GM19324 (cell line): ENCODE results near the gene TOM1L2.
"Not testable (repeated sequence)": the region's sequence is repeated elsewhere in the genome, so short reads cannot be mapped to it uniquely, and the experiment has no call there.

Experiments used
- ATAC-seq: cut with Tn5 transposase; IDR thresholded peaks from one replicate; pipeline ENCODE4 v1.9.1; 2021; ENCODE audit warnings: mild to moderate bottlenecking, moderate library complexity; ENCODE audit not compliant: unreplicated experiment, low FRiP score

Gene TOM1L2

DNA sequence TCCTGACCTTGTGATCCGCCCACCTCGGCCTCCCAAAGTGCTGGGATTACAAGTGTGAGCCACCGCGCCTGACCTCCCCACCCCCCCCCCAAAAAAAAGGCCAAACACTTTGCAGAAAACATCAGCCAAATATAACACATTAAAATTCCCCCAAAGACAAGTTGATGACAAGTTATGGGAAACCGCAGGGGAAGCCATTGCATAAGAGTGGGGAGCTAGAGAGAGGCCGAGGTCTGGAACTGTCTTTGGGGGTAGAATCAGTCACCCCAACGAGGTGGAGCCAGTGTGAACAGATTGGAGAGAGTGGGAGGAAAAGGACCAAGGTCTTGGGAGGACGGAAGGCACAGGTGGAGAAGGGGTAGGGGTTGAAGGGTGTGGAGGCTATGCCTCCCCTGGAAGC lies 3.2 kb upstream of the TOM1L2 start:
- no peak for ATAC-seq

DNA sequence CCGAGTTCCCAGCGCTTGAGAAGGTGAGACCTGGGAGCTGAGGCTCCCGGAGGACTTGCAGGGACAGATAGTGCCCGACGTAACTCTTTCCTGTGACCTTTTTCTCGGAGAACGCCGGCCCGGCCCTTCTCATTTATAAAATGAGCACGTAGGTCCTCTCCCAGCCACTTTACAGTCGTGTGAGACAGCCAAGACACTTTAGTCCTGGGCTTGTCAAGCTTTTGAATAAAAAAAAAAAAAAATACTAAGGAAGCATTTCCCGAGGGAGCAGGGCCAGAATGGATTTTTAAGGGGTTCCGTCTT lies 703 bp upstream of the TOM1L2 start:
- peak; percentile 0 for ATAC-seq

DNA sequence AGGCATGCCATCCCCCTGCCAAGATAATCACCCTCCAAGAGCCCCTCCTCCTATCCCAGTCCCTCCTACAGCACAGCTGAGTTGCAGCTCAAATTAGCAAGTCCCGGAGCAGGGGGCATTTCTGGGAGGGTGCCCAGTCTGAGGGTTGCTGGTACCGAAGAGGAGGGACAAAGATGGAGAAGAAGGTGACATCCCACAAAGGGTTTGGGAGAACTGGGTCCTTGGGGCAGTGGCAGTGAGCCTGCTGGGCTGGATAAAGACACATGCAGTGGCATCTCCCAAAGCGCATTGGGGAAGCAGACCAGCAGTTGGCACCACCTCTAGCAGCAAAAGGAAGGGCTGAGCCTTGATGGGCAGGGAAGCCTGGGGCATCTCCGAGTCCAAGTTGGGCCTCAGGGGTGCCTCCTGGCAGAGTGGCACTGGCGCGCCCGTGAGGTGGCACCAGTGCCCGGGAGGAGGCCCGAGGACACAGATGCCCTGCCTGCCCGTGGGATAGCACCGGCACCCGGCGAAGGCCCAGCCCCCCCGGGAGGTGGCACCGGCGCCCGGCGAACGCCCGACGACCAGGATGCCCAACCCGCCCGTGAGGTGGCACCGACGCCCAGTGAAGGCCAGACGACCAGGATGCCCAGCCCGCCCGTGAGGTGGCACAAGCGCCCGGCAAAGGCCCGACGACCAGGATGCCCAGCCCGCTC lies 622 bp downstream of the TOM1L2 start:
- peak; percentile 0 for ATAC-seq

DNA sequence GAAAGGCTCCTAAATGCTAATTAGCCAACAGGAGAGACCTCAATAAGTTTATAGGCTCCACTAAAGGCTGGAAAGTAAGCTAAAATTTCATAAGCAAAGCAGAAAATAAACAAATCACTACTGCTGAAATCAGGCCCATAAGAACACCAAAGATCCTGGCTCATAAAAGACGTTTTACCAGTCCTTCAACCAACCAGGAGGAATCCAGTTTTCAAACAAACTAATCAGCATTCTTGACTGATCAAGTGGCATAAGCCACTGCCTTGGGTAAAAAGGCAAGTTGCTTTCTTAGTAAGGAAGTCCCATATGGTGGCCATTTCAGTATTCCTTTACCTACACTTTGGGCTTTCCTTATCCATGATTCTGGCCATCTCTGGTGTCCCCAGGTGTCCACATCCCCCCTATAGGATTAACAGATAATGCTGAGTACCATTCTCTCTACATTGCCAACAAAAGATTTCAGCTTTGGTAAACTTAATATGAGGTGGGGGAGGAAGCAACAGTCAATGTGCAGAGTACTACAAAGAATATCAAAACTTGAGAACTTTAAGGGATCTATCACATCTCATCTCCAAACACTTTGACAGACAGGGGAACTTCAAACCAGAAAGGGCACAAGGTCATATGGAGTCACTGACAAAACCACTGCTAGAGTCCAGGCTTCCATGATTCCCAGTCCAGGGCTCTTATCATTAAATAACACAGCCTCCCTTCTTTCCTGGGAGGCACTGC lies 1.3 kb downstream of the TOM1L2 start:
- ATAC-seq, result no peak

DNA sequence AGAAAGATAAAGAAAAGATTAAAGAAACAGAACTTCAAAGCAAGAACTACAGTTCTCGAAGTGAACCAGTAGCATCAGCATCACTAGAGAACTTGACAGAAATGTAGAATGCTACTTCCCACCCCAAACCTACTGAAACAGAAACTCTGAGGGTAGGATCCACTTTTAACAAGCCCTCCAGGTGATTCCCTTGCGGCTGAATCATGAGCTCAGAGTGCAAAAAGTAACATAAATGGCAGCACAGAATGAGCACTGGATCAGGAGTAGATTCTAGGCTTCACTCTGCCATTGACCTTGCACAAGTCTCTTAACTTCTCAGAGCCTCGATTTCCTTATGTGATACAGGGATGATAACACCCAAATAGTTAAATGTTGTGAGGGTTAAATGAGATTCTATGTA lies 5.8 kb downstream of the TOM1L2 start:
- no peak for ATAC-seq

DNA sequence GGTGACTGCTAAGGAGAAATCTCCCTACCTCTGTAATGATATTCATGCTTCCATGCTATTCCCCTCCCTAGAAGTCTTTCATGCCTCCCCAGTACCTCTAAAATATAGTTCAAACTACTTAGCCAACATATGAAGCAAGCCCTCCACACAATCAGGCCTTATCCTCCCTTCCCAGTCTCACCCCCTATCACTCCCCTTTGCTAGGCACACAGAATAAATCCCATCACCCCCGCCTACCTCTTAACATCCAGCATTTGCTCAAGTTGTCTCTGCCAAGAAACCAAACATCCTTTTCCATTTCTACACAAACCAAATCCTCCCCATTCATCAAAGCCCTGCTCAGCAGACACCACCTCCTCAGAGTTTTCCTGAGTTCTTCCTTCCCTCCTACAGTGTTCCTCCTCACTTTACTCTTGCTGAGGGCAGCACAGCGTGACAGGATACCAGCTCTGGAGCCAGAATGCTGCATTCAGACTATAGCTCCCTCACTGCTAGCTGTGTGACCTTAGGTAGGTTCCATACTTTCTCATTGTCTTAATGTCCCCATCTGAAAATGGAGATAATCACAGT lies 7.0 kb downstream of the TOM1L2 start:
- no peak for ATAC-seq

DNA sequence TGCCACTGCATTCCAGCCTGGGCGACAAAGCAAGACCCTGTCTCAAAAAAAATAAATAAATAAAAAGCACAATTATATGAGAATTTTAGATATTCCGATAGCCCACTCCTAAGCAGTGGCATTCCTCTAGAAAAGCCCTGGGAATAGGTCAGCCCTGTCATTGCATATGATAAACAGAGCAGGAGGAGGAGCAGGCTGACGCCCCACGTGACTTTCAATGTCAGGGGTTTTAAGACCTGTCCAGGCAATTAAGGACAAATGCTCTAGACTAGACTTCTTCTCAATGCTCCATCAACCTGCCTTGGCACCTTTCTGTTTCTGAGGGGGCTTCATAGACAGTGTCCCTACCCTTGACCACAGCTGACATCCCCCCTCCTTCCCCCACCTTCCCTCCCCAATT lies 7.5 kb downstream of the TOM1L2 start:
- ATAC-seq, result no peak

DNA sequence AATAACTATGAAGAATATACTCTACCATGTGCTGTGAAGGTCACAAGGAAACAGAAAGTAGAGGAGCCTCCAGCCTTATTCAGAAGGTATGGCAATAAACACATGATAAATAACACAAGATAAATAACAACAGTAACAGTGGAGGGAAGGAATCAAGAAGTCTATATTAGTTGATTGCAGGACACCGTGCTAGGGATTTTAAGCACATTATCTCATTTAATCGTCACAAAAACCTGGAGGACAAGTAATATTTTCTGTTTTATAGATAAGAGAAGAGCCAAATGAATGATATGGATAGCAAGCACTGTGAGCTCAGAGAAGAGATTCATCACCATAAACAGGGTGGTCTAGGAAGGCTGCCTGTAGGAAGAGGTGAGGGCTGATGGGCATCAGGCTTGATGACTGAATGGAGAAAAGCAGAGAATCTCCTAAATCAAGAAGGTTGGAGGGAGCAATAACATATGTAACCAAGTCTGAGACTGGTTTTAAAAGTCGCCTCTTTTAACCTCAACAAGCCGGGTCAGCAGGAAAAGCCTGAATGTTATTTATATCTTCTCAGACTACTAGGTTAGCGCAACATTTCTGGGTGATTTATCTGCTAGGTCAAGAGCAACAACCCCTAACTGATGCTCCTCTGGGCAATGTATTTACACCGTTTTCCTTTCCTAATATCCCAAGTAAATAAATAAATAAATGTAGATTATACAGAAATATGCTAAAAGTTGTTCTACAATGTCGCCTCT lies 8.3 kb downstream of the TOM1L2 start:
- no peak for ATAC-seq

DNA sequence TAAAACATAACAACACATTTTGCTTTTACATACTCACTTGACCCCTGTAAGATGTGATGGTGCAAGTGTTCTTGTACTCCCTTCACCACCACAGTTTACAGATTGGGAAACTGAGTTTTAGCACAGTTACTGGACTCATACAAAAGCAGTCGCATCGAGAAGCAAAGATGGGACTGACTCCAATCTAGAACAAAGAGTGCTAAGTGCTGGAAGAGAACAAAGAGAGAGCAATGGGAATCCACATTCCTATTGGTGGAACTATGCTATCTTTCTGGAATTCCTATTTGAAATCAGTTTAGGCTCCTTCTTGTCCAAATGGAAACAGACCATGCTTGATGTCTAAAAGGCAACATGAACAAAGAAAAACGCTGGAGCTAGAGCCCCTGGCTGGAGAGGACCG lies 9.1 kb downstream of the TOM1L2 start:
- no peak for ATAC-seq

DNA sequence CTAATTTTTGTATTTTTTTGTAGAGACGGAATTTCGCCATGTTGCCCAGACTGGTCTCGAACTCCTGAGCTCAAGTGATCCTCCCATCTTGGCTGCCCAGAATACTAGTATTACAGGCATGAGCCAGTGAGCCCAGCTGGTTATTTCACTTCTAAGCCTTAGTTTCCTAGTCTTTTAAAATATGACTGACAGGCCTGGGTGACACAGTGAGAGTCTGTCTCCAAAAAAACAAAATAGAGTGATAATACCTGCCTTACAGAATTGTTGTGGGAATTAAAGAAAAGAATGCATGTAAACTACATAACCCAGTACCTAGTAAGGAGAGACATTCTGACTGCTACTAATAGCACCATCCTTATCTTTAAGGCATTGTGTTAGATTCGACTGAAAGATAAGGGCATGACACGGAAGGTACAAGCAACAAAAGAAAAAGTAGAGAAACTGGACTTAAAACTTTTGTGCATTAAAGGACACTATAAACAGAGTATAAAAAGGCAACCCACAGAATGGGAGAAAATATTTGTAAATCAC lies 11.6 kb downstream of the TOM1L2 start:
- no peak for ATAC-seq

DNA sequence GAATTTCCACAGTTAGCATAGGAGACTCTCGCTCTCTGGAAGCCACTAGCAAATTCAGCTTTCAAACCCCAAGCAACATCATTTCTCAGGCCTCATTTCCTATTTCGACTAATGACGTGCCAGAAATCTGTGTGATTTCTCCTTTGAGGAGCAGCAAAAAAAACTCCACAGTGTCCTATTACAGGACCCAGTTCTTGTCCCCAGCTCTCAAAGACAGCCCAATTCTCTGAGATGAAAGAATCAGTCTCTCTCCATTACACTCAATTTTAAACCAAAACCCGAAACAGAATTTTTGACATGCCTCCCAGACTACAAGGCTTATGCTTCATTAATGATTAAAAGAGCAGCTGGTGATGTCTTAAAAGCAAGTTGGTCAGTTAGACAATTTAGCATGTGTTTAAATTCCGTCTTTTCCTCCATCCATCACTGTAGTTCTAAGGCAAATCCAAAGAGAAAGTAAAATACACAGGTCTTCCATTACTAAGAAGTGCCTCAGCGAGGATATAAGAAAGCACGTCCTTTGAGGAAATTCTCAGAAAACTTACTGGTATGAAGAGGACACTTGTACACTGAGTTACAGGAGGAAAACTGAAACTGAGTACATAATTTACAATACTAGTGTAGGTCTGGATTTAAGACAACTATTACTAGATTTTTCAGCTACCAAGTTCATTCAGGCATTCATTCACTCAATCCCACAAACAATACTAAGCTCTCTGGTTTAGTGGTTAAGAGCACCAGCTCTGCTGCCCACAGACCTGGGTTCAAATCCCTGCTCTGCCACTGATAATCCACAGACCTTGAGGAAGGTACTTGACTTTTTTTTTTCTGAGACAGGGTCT lies 12.5 kb downstream of the TOM1L2 start:
- peak; percentile 61 for ATAC-seq

DNA sequence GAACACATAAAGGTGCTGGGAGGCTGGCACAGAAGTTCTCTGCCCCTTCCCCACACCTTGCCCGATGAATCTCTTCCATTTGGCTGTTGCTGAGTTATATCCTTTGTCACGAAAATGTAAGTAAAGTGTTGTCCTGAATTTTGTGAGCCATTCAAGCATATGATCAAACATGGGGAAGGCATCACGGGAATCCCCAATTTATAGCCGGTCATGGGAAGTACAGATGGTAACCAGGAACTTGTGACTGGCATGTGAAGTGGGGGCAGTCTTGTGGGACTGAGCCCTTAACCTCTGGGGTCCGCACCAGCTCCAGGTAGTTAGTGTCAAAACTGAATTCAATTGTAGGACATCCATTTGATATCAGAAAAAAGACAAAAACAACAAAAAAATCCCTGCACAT lies 13.2 kb downstream of the TOM1L2 start:
- ATAC-seq, result peak; percentile 15

DNA sequence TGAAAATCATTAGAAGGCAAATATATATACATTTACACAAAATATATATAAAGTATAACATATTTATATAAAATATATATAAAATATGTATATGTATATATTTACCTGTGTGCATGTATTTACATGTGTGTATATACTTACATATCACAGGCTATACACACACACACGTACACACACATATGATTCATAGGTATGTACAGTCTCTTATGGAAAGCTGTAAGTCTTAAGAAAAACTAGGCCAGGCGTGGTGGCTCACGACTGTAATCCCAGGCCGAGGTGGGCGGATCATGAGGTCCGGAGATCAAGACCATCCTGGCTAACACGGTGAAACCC lies 14.7 kb downstream of the TOM1L2 start:
- no peak for ATAC-seq

DNA sequence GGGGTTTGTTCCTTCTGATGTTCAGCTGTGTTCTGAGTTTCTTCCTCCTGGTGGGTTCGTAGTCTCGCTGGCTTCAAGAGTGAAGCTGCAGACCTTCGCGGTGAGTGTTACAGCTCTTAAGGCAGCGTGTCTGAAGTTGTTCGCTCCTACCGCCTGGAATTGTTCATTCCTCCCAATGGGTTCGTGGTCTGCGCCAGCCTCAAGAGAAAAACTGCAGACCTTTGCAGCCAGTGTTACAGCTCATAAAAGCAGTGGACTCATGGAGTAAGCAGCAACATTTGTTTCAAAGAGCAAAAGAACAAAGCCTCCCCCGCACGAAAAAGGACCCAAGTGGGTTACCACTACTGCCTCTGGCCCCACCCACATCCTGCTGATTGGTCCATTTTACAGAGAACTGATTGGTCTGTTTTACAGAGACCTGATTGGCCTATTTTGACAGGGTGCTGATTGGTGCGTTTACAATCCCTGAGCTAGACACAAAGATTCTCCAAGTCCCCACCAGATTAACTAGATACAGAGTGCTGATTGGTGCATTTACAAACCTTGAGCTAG lies 16.3 kb downstream of the TOM1L2 start:
- ATAC-seq, result not testable (repeated sequence)

DNA sequence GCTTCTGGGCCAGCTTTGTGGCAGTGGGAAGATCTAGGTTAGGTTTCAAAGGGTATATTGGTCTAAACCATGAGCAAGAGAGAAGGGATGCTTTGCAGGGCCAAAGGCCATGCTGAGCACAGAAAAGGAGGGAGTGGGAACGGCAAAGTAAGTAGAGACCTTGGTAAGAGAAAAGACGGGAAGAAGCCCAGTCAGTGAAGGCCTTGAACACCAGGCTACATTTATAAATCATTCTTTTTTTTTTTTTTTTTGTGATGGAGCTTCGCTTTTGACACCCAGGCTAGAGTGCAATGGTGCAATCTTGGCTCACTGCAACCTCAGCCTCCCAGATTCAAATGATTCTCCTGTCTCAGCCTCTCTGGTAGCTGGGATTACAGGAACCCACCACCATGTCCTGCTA lies 18.1 kb downstream of the TOM1L2 start:
- no peak for ATAC-seq

DNA sequence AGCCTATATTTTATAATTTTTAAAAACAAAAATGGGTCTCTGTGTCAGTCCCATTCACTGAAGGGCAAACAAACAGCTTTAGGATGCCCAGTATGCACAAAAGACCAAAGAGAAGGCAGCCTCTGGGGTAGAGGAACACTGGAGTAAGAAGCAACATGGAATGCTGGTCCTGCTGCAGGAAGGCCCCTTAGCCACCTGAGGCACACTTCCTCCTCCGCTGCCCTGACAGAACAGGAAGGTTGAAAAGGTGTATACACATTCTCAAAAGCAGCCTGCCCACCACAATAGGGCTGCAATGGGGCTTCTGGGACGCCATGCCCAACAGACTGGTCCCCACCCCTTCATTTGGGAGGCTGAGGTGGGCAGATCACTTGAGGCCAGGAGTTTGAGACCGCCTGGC lies 19.5 kb downstream of the TOM1L2 start:
- no peak for ATAC-seq

DNA sequence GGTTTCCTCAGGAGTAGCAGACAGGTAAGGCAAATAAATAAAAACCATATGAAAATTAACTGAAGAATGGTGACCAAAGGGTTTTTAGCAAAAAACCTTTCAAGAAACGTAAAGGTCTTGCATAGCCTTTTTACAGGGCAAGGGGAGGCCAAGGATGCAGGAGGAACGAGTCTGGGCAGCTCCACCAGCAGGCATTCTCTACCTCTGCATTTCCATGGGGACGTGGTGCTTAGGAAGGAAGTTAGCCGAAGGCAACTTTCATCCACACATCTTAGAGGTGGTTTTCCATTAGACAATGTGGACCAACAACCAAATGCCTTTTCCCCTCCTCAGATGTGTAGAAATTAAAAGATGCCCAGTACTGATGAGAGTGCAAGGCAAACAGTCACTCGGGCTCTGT lies 20.7 kb downstream of the TOM1L2 start:
- ATAC-seq, result no peak

DNA sequence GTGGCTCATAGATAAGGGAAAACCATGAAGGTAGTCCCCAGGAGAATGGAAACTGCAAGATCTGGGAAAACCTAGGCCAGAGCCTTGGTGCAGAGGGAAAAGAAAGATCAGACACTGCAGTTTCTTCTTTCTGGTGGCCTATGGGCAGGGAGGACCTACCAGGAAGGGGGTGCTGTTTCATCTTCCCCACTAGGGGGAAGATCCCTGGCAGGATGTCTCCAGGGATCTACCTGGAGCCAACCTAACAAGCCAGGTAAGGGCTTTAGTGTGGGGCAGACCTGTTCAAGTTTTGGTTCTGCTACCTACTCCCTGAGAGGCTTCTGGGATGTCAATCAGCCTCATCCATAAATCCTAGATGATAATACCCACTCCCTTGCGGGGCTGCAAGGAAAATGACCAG lies 21.4 kb downstream of the TOM1L2 start:
- no peak for ATAC-seq

DNA sequence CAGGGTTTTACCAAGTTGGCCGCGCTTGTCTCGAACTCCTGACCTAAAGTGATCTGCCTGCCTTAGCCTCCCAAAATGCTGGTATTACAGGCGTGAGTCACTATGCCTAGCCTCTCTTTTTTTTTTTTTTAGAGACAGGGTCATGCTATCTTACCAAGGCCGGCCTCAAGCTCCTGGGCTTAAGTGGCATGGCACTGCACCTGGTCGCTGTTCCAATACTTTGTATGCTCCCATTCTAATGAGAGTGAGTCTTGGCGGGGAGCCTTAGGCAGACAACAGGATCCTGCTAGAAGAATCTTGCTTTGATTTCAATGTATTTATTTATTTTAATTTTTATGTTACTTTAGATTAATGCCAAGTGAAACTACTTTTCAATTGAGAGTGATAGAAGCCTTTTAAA lies 21.9 kb downstream of the TOM1L2 start:
- ATAC-seq, result no peak

DNA sequence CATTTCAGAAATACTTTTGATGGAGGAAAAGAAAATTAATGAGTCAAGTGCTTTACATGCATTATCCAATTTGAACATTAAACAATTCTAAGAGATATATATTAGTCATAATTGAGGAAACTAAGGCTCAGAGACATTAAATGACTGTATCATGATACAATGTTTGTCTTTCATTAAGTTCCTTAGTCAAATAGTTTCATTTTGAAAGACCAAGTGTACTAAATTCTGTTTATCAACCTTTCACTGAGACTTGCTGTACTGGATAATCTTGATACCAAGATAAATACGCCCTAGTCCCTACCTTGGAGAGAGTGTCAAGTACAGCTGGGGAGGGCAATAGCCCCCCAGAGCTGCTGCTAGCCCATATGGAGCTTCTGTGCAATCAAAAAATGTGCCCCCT lies 24.2 kb downstream of the TOM1L2 start:
- ATAC-seq, result no peak
